ENCODE data around the gene CHCHD6.

DNA sequence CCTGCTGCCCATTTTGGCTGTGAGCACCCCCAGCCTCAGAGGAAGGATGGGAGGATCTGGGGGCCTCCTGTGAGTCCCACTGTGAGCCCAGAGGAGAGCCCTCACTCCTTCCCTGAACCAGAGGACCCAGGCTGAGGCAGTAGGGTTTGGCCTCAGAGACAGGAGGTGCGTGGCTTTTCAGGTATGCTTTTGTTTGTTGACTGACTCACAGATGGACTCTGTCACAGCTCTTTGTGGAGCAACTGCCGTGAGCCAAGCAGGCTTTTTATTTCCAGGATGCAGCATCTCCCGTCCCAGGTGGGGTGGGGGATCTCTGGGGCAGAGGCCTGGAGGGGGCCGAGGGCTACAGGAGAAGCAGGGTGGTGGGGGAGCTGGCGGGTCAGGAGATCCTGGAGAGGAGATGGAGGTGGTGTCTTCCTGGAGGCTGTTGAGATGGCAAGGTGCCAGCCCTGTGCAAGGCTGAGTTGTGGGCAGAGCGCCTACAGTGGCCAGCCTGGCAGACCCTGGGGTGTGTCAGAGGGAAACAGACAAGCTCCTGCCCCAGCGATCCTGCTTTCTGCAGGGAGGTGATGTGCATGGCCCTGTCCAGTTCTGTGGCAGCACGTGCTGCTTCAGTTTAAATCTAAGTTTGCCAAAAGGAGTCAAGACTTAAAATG is 302.9 kb downstream of the CHCHD6 start:
- TF ChIP-seq POLR2AphosphoS5 (IDR thresholded peaks at IDR 0.05; ENCODE audit: borderline replicate concordance, low read depth, low read length) (no peak), EZH2 (IDR thresholded peaks at IDR 0.05) (no peak)

Data from SK-N-MC (cell line).